Measurements from ENCODE around the gene MYL10.

The MYL10 gene

DNA sequence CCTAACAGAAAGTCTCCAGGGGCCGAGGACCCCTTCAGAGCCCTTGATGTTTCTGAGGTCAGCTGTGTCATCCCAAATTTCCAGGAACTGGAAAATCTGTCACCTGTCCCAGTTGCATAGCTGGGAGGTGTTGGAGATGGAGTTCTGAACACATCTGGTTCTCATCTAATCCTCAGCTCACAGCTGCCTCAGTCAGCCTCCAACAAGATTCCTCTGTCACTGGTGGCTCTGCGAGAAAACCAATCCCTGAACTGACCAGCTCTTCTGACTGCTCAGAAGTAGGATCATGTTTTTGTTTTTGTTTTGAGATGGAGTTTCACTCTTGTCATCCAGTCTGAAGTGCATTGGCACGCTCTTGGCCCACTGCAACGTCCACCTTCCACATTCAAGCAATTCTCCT lies 37.6 kb upstream of the MYL10 start:
- DNase-seq (ENCODE audit: low spot score): no peak
- TF ChIP-seq CTCF (IDR thresholded peaks at IDR 0.05; ENCODE audit: extremely low read depth, missing control alignments): no peak

DNA sequence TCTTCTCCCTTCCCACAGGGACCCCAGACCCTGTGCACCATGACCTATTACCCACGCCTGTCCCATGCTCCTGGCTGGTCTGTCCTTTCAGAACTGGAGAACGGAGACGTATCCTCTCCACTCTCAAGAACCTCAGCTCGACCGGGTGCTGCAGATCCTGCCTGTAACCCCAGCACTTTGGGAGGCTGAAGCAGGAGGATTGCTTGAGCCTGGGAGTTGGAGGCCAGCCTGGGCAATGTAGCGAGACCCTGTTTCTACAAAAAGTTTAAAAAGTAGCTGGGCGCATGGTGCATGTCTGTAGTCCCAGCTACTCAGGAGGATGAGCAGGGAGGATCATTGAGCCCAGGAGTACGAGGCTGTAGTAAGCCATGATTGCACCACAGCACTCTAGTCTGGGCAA lies 37.2 kb upstream of the MYL10 start:
- no peak for TF ChIP-seq CTCF (IDR thresholded peaks at IDR 0.05; ENCODE audit: extremely low read depth, missing control alignments)
- no peak for DNase-seq (ENCODE audit: low spot score)

DNA sequence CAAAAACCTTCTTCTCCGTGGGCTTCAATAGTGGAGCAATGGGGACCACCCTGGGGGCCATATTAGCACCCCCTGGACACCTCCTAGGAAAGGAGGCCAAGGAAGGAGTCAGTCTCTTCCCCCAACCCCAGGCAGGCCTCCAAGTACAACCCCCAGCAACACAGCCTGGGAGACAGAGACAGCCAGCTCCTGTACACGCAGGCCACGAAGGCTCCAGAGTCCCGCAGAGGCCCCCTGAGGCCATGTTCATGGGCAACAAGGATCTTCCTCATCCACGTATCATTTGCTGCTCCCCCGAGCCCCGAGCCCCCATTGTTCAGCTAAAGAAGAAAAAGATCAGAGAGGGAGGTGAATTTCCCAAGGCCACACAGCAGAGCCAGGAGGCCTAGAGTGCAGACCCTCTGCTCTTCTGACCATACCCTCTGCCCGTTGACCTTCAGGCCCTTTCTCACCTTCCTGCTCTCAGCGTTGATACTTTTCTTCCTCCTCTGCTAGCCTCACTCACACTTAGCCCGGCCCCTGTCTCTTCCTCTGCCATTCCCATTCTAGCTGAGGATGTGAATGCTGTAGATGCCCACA lies 35.9 kb upstream of the MYL10 start:
- TF ChIP-seq CTCF (IDR thresholded peaks at IDR 0.05; ENCODE audit: extremely low read depth, missing control alignments): no peak

DNA sequence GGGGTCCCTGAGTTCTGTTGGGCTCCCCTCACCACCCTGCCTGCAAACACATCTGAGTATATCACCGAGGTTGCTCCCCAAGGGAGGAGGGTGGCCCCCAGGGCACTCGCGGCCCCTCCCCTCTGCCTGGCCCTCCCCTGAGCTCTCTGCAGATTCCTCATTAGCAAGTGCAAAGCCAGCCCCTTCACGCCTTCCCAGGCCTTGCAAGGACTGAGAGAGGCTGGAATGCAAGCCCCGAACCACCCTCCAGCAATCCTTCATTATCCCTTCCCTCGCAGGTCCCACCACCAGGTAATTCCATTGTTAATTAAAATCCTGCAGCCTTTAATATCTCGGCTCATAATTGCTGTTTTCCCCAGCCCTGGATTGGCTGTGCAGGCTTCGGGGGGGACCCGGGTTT lies 35.3 kb upstream of the MYL10 start:
- no peak for DNase-seq (ENCODE audit: low spot score)
- TF ChIP-seq CTCF (IDR thresholded peaks at IDR 0.05; ENCODE audit: extremely low read depth, missing control alignments): no peak

More for the DNA sequence above, 35.9 kb upstream of the MYL10 start:
- DNase-seq (ENCODE audit: low spot score): no peak

DNA sequence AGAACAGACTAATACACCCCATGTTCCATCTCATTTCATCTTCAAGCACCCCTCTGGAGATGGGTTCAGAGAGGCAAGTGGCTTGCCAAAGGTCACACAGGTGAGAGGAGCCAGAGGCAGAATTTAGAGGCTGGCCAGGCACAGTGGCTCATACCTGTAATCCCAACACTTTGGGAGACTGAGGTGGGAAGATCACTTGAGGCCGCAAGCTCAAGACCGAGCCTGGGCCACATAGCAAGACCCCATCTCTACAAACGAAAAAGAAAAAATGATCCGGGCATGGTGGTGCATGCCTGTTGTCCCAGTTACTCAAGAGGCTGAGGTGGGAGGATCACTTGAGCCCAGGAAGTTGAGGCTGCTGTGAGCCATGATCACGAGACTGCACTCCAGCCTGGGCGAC lies 34.7 kb upstream of the MYL10 start:
- DNase-seq (ENCODE audit: low spot score): no peak
- no peak for TF ChIP-seq CTCF (IDR thresholded peaks at IDR 0.05; ENCODE audit: extremely low read depth, missing control alignments)

DNA sequence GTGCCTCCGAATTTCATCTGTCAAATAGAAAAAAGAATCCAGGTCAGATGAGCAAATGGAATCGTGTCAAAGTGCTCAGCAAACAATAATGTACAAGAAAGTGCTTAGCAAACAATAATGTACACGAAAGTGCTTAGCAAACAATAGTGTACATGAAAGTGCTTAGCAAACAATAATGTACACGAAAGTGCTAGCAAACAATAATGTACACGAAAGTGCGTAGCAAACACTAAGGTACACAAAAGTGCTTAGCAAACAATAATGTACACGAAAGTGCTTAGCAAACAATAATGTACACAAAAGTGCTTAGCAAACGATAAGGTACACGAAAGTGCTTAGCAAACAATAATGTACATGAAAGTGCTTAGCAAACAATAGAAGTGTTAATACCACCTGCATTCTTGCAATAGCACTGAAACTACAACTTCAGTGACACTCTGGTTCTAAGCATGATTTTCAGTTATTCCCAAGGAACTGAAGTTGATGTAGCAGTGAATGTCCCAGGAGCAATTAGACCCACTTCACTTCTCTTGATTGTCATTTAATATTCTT lies 33.4 kb upstream of the MYL10 start:
- TF ChIP-seq CTCF (IDR thresholded peaks at IDR 0.05; ENCODE audit: extremely low read depth, missing control alignments): no peak
- no peak for DNase-seq (ENCODE audit: low spot score)

DNA sequence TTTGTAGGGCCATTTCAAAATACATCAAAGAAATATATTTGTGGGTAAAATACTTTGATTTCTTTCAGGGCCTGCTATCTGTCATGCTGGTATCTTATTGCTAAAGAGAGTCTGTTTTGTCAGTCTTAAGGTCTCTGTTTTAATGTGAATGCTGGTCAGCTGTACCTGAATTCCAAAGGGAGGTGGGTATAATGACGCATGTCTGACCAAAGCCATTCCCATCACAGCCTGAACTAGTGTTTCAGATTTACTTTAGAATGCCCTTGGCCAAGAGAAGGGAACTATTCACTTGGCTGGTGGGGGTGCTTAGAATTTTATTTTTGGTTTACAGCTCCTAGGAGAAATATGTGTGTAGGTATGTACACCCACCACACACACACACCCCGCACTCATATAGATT lies 30.6 kb upstream of the MYL10 start:
- DNase-seq (ENCODE audit: low spot score): no peak
- TF ChIP-seq CTCF (IDR thresholded peaks at IDR 0.05; ENCODE audit: extremely low read depth, missing control alignments): no peak
